ENCODE data around the gene NTM. TPM values are rescaled to one million over a fixed set of nuclear protein-coding genes. Genes with fewer than 3 reads are reported as not detected.

NTM gene
- total RNA-seq, 1 experiment from 2014 or later, result 9.9 TPM

- no peaks in the 10 kb centered on the region for H4K20me1 ChIP-seq (ENCODE audit: control insufficient read depth, insufficient read depth, insufficient read length)
- TF ChIP-seq CTCF (conservative IDR thresholded peaks at IDR 0.05), result no peak
- Mint-ChIP-seq H3K4me3 (no peak overlapping the region), H3K9me3 (no peaks in the 10 kb centered on the region), H3K4me1 (peaks cover 11 to 12% of the 10 kb centered on the region in 2 experiments), H3K36me3 (ENCODE audit: insufficient read depth in 1 of 3, low read depth in 3 of 3) (no peaks in the 10 kb centered on the region), H3K27me3 (ENCODE audit: low read depth) (peaks cover 1% of the 10 kb centered on the region; the same call in 1 of the 2 replicates), H3K27ac (no peak overlapping the region)
- H2BK12ac ChIP-seq (ENCODE audit: insufficient read length, low read depth, low read length), result no peak overlapping the region
- no peaks in the 10 kb centered on the region for H3K4me1 ChIP-seq (ENCODE audit: insufficient read depth, low read length)
- H4K8ac ChIP-seq (replicated peaks; ENCODE audit: insufficient read length, low read depth, low read length), result no peak overlapping the region
- H2BK15ac ChIP-seq (ENCODE audit: low read depth, low read length), result no peak overlapping the region
- no CpG with 5 or more reads among the region's 1 CpG for WGBS (ENCODE audit: extremely low coverage, insufficient read length, low lambda C conversion rate)
- no peak for DNase-seq
- no peak overlapping the region for H3K27ac ChIP-seq (ENCODE audit: insufficient read length, low read depth, low read length)
- H2BK20ac ChIP-seq (ENCODE audit: low read depth, low read length, poor library complexity, severe bottlenecking), result no peak overlapping the region
- no peak overlapping the region for H4K91ac ChIP-seq (ENCODE audit: insufficient read length, low read depth, low read length)
- H3K4me2 ChIP-seq (ENCODE audit: insufficient read depth, insufficient read length, low read length), result no peak overlapping the region
- no peaks in the 10 kb centered on the region for H3K79me2 ChIP-seq (ENCODE audit: insufficient read depth, low read length)
- H3K9me3 ChIP-seq (ENCODE audit: control insufficient read depth, low read depth, low read length), result no peaks in the 10 kb centered on the region
- no peak overlapping the region for H3K14ac ChIP-seq (ENCODE audit: insufficient read depth, low read length)
- no peak overlapping the region for H2BK120ac ChIP-seq (ENCODE audit: low read depth, low read length, poor library complexity, severe bottlenecking)
- no peak overlapping the region for H3K4ac ChIP-seq (ENCODE audit: low read depth, low read length)
- H3K18ac ChIP-seq (ENCODE audit: insufficient read length, low read depth, low read length), result no peak overlapping the region
- no peak overlapping the region for H3K23ac ChIP-seq (ENCODE audit: insufficient read length, low read depth, low read length)
- no peak overlapping the region for H3K56ac ChIP-seq (ENCODE audit: insufficient read length, low read depth, low read length)
- H2AFZ ChIP-seq (ENCODE audit: low read length), result no peak overlapping the region
- H4K5ac ChIP-seq (ENCODE audit: insufficient read length, low read depth, low read length), result no peak overlapping the region
- H3K9ac ChIP-seq (ENCODE audit: extremely low read depth, insufficient read length, low read length), result no peak overlapping the region
- no peak overlapping the region for H3T11ph ChIP-seq (ENCODE audit: low read length)
- no peaks in the 10 kb centered on the region for H3K27me3 ChIP-seq (ENCODE audit: insufficient read depth, low read length)
- no peaks in the 10 kb centered on the region for H3K23me2 ChIP-seq (ENCODE audit: insufficient read length, low read depth, low read length, poor library complexity, severe bottlenecking)
- H2BK5ac ChIP-seq (ENCODE audit: insufficient read length, low read length), result no peak overlapping the region
- no peak overlapping the region for H2AK5ac ChIP-seq (ENCODE audit: insufficient read length, low read length)
- H3K79me1 ChIP-seq (ENCODE audit: insufficient read depth, low read depth, low read length, poor library complexity, severe bottlenecking), result no peaks in the 10 kb centered on the region
Measured at GRCh38 chr11:131771471-131771870, 401.1 kb downstream of the NTM start.
